OCI-LY3 (cell line): ENCODE data around the gene SC5D.

Experiments used
- H2AFZ ChIP-seq: fragments of 200-600, 300-600 bp; shearing (Covaris generic); 2 replicates; pipeline ENCODE4 v1.6.0; 2014; ENCODE audit warnings: antibody characterized with exemption, low read depth, low read length
- H3K27ac ChIP-seq: fragments of 200-600, 300-600 bp; sonication (generic); 2 replicates; pipeline ENCODE4 v1.5.1; 2014; ENCODE audit warnings: mild to moderate bottlenecking, low read length, moderate library complexity, mixed read lengths
- H3K27me3 ChIP-seq: fragments of 200-600, 300-600 bp; sonication (generic); 2 replicates; pipeline ENCODE4 v1.6.1; 2014; ENCODE audit warnings: low read depth, low read length, mixed read lengths
- H3K36me3 ChIP-seq: fragments of 200-600, 300-600 bp; sonication (generic); replicated peaks from 2 replicates; pipeline ENCODE3; 2014; ENCODE audit warnings: low read depth, low read length, mixed read lengths
- H3K4me1 ChIP-seq: fragments of 300-600, 200-600 bp; sonication (generic); 2 replicates; pipeline ENCODE4 v1.6.1; 2014; ENCODE audit warnings: low read length, mixed read lengths
- H3K4me2 ChIP-seq: fragments of 200-600, 300-600 bp; sonication (generic); 2 replicates; pipeline ENCODE4 v1.6.1; 2014; ENCODE audit warnings: low read length, mixed read lengths
- H3K4me3 ChIP-seq: fragments of 300-600, 200-600 bp; sonication (generic); 2 replicates; pipeline ENCODE4 v1.5.1; 2014; ENCODE audit warnings: antibody characterized with exemption, mild to moderate bottlenecking, low read length, moderate library complexity
- H3K79me2 ChIP-seq: fragments of 300-600, 200-600 bp; shearing (Covaris generic); 2 replicates; pipeline ENCODE4 v1.6.1; 2014; ENCODE audit warnings: mild to moderate bottlenecking, low read length, mixed read lengths
- H3K9ac ChIP-seq: fragments of 300-600, 200-600 bp; shearing (Covaris generic); 2 replicates; pipeline ENCODE4 v1.6.0; 2014; ENCODE audit warnings: mild to moderate bottlenecking, low read length, moderate library complexity
- H3K9me3 ChIP-seq: fragments of 200-600, 300-600 bp; shearing (Covaris generic); 2 replicates; pipeline ENCODE4 v1.6.1; 2014; ENCODE audit warnings: low read length, mixed read lengths; ENCODE audit not compliant: insufficient read depth
- H4K20me1 ChIP-seq: fragments of 200-600, 300-600 bp; sonication (generic); 2 replicates; pipeline ENCODE4 v1.6.1; 2016; ENCODE audit warnings: low read length, mixed read lengths; ENCODE audit not compliant: insufficient read depth
- EZH2phosphoT487 ChIP-seq: fragments of 200-600 bp; shearing (Covaris generic); IDR thresholded peaks from 2 replicates; pipeline ENCODE4 v1.6.1; 2018; ENCODE audit warnings: antibody characterized with exemption, mixed run types, low read depth
- TF ChIP-seq, protein P1 (sequence below): fragments of 200-600, 300-600 bp; sonication (generic); IDR thresholded peaks from 2 replicates; pipeline ENCODE4 v1.5.1; 2014; ENCODE audit warnings: antibody characterized with exemption, low read length, low read depth

Gene SC5D

DNA sequence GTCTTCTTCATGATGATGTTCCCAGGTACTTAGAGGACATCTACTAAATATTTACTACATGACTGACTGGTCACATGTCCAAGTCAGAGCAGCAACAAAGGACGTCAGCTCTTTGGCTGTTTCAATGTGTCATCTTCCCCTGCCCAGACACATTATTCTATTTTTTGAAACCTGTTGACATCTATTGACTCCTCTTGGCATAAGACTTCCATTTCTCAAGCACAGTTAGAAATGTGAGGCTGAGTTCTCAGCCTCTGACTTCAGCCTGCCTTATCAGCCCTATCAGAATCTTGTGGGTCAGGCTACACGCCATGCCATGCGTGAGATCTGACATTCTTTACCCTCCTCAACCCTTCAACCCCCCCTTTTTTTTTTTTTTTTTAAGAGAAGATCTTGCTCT is 63.8 kb downstream of the SC5D start:
- no peaks in the 10 kb centered on the region for H4K20me1 ChIP-seq
- no peaks in the 10 kb centered on the region for H3K79me2 ChIP-seq
- no peak overlapping the region for H3K4me3 ChIP-seq
- no peaks in the 10 kb centered on the region for H3K36me3 ChIP-seq
- H3K9ac ChIP-seq = no peak overlapping the region
- no peak overlapping the region for H3K27ac ChIP-seq
- no peak overlapping the region for H2AFZ ChIP-seq
- TF ChIP-seq EZH2phosphoT487 = no peak
- TF ChIP-seq, protein P1, sequence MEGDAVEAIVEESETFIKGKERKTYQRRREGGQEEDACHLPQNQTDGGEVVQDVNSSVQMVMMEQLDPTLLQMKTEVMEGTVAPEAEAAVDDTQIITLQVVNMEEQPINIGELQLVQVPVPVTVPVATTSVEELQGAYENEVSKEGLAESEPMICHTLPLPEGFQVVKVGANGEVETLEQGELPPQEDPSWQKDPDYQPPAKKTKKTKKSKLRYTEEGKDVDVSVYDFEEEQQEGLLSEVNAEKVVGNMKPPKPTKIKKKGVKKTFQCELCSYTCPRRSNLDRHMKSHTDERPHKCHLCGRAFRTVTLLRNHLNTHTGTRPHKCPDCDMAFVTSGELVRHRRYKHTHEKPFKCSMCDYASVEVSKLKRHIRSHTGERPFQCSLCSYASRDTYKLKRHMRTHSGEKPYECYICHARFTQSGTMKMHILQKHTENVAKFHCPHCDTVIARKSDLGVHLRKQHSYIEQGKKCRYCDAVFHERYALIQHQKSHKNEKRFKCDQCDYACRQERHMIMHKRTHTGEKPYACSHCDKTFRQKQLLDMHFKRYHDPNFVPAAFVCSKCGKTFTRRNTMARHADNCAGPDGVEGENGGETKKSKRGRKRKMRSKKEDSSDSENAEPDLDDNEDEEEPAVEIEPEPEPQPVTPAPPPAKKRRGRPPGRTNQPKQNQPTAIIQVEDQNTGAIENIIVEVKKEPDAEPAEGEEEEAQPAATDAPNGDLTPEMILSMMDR = no peak
- H3K4me2 ChIP-seq = no peak overlapping the region
- H3K27me3 ChIP-seq = peaks cover 20% of the 10 kb centered on the region
- H3K9me3 ChIP-seq = no peaks in the 10 kb centered on the region
- no peaks in the 10 kb centered on the region for H3K4me1 ChIP-seq
